ENCODE measurements around the gene POTEG.
"Not testable (repeated sequence)": the region's sequence is repeated elsewhere in the genome, so short reads cannot be mapped to it uniquely, and the experiment has no call there.

Gene POTEG

GRCh38 chr14:19372813-19373500 lies 61.2 kb downstream of the POTEG start:
- not testable (repeated sequence) for DNase-seq

GRCh38 chr14:19371767-19372166 lies 62.4 kb downstream of the POTEG start:
- not testable (repeated sequence) for DNase-seq

GRCh38 chr14:19362803-19363202 lies 71.3 kb downstream of the POTEG start:
- not testable (repeated sequence) for DNase-seq

GRCh38 chr14:19362323-19362722 lies 71.8 kb downstream of the POTEG start:
- not testable (repeated sequence) for DNase-seq

GRCh38 chr14:19361636-19362253 lies 72.4 kb downstream of the POTEG start:
- DNase-seq = not testable (repeated sequence)

GRCh38 chr14:19360937-19361635 lies 73.1 kb downstream of the POTEG start:
- not testable (repeated sequence) for DNase-seq

All from activated CD4-positive, alpha-beta T cell treated with anti-CD3 and anti-CD28 coated beads, Interleukin-2, amount 50 U/mL, for 1 hour (primary cell).